ENCODE data around the gene IER3.

Gene IER3

GRCh38 chr6:30747300-30747687 lies 2.9 kb upstream of the IER3 start:
- TF ChIP-seq, protein P1, sequence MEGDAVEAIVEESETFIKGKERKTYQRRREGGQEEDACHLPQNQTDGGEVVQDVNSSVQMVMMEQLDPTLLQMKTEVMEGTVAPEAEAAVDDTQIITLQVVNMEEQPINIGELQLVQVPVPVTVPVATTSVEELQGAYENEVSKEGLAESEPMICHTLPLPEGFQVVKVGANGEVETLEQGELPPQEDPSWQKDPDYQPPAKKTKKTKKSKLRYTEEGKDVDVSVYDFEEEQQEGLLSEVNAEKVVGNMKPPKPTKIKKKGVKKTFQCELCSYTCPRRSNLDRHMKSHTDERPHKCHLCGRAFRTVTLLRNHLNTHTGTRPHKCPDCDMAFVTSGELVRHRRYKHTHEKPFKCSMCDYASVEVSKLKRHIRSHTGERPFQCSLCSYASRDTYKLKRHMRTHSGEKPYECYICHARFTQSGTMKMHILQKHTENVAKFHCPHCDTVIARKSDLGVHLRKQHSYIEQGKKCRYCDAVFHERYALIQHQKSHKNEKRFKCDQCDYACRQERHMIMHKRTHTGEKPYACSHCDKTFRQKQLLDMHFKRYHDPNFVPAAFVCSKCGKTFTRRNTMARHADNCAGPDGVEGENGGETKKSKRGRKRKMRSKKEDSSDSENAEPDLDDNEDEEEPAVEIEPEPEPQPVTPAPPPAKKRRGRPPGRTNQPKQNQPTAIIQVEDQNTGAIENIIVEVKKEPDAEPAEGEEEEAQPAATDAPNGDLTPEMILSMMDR (conservative IDR thresholded peaks at IDR 0.05; ENCODE audit: low read depth, low read length): no peak
- no peak for DNase-seq (ENCODE audit: low read depth)
- H3K4me3 ChIP-seq (ENCODE audit: low read depth, low read length): no peak overlapping the region

DNA sequence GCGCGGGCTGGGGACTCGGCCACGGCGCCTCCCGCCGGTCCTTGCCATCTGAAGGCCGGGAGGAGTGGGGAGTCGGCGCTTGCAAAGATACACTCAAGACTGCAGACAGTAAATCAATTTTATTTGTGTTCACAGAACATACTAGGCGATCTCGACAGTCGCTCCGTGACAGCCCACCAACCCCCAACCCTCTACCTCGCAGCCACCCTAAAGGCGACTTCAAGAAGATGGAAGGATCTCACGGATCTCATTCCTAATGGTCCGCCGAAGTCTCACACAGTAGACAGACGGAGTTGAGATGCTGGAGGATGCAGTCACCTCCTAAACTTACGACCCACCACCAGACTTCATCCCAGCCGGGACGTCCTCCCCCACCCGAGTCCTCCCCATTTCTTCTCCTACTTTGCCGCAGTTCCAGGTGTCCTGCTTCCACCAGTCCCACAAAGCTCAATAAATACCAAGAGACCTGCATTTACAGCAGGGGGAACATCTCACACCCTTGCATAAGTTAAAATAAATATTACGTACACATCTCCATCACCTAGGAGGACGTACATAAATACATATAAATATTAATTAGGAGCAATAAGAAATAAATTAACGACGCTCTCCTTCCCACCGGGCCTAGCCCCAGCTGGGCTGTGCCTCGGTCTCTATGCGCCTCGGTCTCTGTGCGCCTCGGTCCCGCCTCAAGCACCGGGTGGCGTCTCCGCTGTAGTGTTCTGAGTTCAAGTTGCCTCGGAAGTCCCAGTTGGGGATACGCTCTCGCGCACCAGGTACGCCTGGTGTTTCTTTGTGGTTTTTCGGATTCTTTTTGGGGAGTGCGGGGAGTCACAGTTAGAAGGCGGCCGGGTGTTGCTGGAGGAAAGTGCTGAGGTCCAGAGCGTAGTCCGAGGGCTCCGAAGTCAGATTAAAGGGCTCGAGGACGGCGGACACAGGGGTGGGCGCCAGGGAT lies 971 bp downstream of the IER3 start:
- peak overlapping the region; percentile 90 for H3K4me3 ChIP-seq (ENCODE audit: low read depth, low read length)
- DNase-seq (ENCODE audit: low read depth): peak; percentile 47
- TF ChIP-seq, protein P1 (conservative IDR thresholded peaks at IDR 0.05; ENCODE audit: low read depth, low read length): no peak

DNA sequence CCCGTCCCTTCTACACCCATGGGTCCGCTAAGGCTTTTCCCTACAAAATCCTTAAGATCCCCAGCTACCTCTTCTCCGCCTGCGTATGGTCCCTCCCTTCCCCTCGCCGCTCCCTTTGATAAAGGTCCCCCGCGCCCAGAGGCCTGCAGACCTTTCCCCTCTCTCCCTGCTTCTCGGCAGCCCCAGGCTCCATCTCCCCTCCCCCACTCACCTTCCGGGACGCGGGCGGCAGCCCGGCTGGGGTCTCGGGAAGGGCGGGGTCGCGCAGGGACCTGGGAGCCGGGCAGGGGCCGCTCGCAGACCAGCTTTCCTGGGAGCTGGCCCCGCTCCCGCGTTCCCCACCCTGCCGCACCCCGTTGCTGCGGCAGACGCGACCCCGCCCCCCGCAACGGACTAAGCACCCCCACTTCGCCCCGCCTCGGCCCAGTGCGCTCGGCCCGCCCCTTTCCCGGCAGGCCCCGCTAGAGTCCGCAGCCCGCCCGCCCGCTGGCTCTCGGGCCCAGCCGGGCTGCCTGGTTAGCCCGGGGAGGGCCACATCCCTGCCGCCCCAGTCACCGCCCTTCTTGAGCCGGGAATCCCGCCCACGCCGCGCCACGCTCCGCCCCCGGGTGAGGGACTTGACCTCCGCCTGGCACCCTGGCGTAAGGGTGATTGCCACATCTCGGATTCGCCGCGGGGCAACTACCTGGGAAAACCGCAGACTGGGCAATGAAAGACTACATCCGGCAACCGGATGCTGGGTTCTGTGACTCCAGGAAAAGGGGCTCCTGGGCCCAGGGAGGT lies 1.8 kb downstream of the IER3 start, which contains the start of gene FLOT1:
Gene FLOT1 (minus strand): TSS at position 372 of the 783 bp plus-strand sequence. CDS start 498 bp downstream, outside the sequence.
- DNase-seq (ENCODE audit: low read depth): peak; percentile 97
- H3K4me3 ChIP-seq (ENCODE audit: low read depth, low read length): peak within 1 kb of the TSS; percentile 90
- TF ChIP-seq, protein P1 (conservative IDR thresholded peaks at IDR 0.05; ENCODE audit: low read depth, low read length): no peak

- TF ChIP-seq, protein P1 (conservative IDR thresholded peaks at IDR 0.05; ENCODE audit: low read depth, low read length): no peak
- peak overlapping the region; percentile 90 for H3K4me3 ChIP-seq (ENCODE audit: low read depth, low read length)
- no peak for DNase-seq (ENCODE audit: low read depth)
Measured at GRCh38 chr6:30741789-30742315, 2.5 kb downstream of the IER3 start.

DNA sequence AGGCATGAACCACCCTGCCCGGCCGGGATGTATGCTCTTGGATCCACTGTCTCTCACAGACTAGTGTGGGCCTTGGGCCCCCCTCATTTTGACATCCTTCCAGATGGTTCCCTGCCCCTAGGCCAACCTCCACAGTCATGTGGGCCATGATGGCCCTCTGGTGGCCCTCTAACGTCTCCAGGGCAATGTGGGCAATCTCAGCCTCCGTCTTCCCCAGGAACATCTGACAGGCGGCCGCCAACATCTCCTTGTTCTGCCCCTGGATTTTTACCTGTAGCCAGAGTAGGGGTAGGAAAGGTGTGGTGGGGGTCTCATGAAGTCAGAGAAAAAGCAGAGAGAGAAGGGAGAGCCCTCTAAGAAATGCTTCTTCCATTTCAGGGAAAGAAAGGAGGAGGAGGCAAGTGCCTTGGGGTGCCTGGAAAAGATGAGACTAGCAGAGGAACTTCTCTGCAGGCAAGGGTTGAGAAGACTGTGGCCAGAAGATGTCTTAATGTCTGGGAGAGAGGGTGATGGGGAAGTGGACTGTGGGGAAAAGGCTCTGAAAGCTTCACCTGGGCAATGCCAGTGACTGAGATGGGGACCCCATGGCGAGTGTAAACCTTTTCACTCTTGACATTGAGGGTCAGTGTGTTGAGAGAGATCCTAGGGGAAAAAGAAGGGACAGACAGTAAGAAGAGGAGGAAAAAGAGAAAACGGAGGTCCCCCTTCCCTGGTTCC lies 3.1 kb downstream of the IER3 start:
- peak overlapping the region; percentile 90 for H3K4me3 ChIP-seq (ENCODE audit: low read depth, low read length)
- TF ChIP-seq, protein P1 (conservative IDR thresholded peaks at IDR 0.05; ENCODE audit: low read depth, low read length): no peak
- DNase-seq (ENCODE audit: low read depth): peak; percentile 22

DNA sequence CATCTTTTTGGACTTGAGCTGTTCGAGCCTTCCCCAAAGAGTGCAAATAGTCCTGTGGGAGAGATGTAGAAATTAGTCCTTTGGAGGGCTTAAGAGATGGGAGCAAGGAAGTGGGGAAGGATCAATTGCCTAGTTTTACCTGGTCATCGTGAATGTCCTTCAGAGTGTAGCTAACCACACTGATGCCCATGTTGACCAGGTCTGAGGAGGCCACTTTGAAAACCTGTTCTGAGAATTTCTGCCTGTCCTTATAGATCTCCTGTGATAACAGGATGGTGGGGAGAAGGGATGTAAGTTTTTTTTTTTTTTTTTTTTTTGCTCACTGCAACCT lies 3.8 kb downstream of the IER3 start:
- DNase-seq (ENCODE audit: low read depth): no peak
- TF ChIP-seq, protein P1 (conservative IDR thresholded peaks at IDR 0.05; ENCODE audit: low read depth, low read length): no peak
- no peak overlapping the region for H3K4me3 ChIP-seq (ENCODE audit: low read depth, low read length)
